ENCODE results near the gene MEGF10. TPM values are rescaled to one million over a fixed set of nuclear protein-coding genes. Genes with fewer than 3 reads are reported as not detected.

Gene MEGF10
- total RNA-seq, 1 experiment from 2014 or later = not detected

GRCh38 chr5:127373858-127374491 lies 83.4 kb downstream of the MEGF10 start:
- H3K4me1 Mint-ChIP-seq (ENCODE audit: low read depth, unreplicated experiment) = no peaks in the 10 kb centered on the region
- Histone ChIP-seq H3K36me3 (ENCODE audit: control insufficient read depth, insufficient read depth, low read length) (no peaks in the 10 kb centered on the region), H3K4me1 (no peaks in the 10 kb centered on the region), H3K9me3 (no peaks in the 10 kb centered on the region), H3K27me3 (replicated peaks; ENCODE audit: control insufficient read depth, insufficient read depth, low read length) (no peaks in the 10 kb centered on the region), H3K4me3 (ENCODE audit: low read depth, low read length) (no peak overlapping the region)
- H3K27me3 Mint-ChIP-seq (ENCODE audit: insufficient read depth, unreplicated experiment) = peaks cover 3% of the 10 kb centered on the region
- ChIA-PET CTCF (no interaction called here), POLR2A (no interaction called here)
- no peak overlapping the region for H3K4me3 Mint-ChIP-seq (ENCODE audit: unreplicated experiment)
- H3K36me3 Mint-ChIP-seq (ENCODE audit: insufficient read depth, unreplicated experiment) = no peaks in the 10 kb centered on the region
- intact Hi-C loops (cut with micrococcal nuclease; ENCODE audit: unreplicated experiment) = no loop called here
- no peaks in the 10 kb centered on the region for H3K9me3 Mint-ChIP-seq (ENCODE audit: unreplicated experiment)
- no peak overlapping the region for H3K27ac Mint-ChIP-seq (ENCODE audit: unreplicated experiment)
- no peak for DNase-seq
- no TSS peak for BruUV-seq (replicated peaks)
- peak in 1 of 2 experiments; percentile 18 for TF ChIP-seq CTCF (IDR thresholded peaks at IDR 0.05; ENCODE audit: insufficient read depth in 1 of 2, low read depth in 1 of 2, low read length in 1 of 2, severe bottlenecking in 1 of 2, unreplicated experiment in 1 of 2)

- intact Hi-C loops (cut with micrococcal nuclease; ENCODE audit: unreplicated experiment) = no loop called here
- H3K27me3 Mint-ChIP-seq (ENCODE audit: insufficient read depth, unreplicated experiment) = peaks cover 7% of the 10 kb centered on the region
- no peaks in the 10 kb centered on the region for H3K4me1 Mint-ChIP-seq (ENCODE audit: low read depth, unreplicated experiment)
- no peak for DNase-seq
- CTCF ChIA-PET = no interaction called here
- H3K4me3 Mint-ChIP-seq (ENCODE audit: unreplicated experiment) = no peak overlapping the region
- H3K27ac Mint-ChIP-seq (ENCODE audit: unreplicated experiment) = no peak overlapping the region
- Histone ChIP-seq H3K9me3 (no peaks in the 10 kb centered on the region), H3K27me3 (replicated peaks; ENCODE audit: control insufficient read depth, insufficient read depth, low read length) (no peaks in the 10 kb centered on the region), H3K4me3 (ENCODE audit: low read depth, low read length) (no peak overlapping the region), H3K4me1 (no peaks in the 10 kb centered on the region), H3K36me3 (ENCODE audit: control insufficient read depth, insufficient read depth, low read length) (no peaks in the 10 kb centered on the region)
- no peaks in the 10 kb centered on the region for H3K9me3 Mint-ChIP-seq (ENCODE audit: unreplicated experiment)
- BruUV-seq (replicated peaks) = no TSS peak
- POLR2A ChIA-PET = no interaction called here
- TF ChIP-seq CTCF (IDR thresholded peaks at IDR 0.05; ENCODE audit: insufficient read depth in 1 of 2, low read depth in 1 of 2, low read length in 1 of 2, severe bottlenecking in 1 of 2, unreplicated experiment in 1 of 2) = no peak
- H3K36me3 Mint-ChIP-seq (ENCODE audit: insufficient read depth, unreplicated experiment) = no peaks in the 10 kb centered on the region
Measured at GRCh38 chr5:127375124-127375523, 84.5 kb downstream of the MEGF10 start.

- ChIA-PET CTCF (no interaction called here), POLR2A (no interaction called here)
- Histone ChIP-seq H3K9me3 (no peaks in the 10 kb centered on the region), H3K27me3 (replicated peaks; ENCODE audit: control insufficient read depth, insufficient read depth, low read length) (no peaks in the 10 kb centered on the region), H3K4me1 (no peaks in the 10 kb centered on the region), H3K4me3 (ENCODE audit: low read depth, low read length) (no peak overlapping the region), H3K36me3 (ENCODE audit: control insufficient read depth, insufficient read depth, low read length) (no peaks in the 10 kb centered on the region)
- H3K4me1 Mint-ChIP-seq (ENCODE audit: low read depth, unreplicated experiment) = no peaks in the 10 kb centered on the region
- H3K9me3 Mint-ChIP-seq (ENCODE audit: unreplicated experiment) = no peaks in the 10 kb centered on the region
- TF ChIP-seq CTCF (IDR thresholded peaks at IDR 0.05; ENCODE audit: insufficient read depth in 1 of 2, low read depth in 1 of 2, low read length in 1 of 2, severe bottlenecking in 1 of 2, unreplicated experiment in 1 of 2) = no peak
- H3K36me3 Mint-ChIP-seq (ENCODE audit: insufficient read depth, unreplicated experiment) = no peaks in the 10 kb centered on the region
- DNase-seq = no peak
- H3K27ac Mint-ChIP-seq (ENCODE audit: unreplicated experiment) = no peak overlapping the region
- no peak overlapping the region for H3K4me3 Mint-ChIP-seq (ENCODE audit: unreplicated experiment)
- peaks cover 7% of the 10 kb centered on the region for H3K27me3 Mint-ChIP-seq (ENCODE audit: insufficient read depth, unreplicated experiment)
- BruUV-seq (replicated peaks) = no TSS peak
- intact Hi-C loops (cut with micrococcal nuclease; ENCODE audit: unreplicated experiment) = no loop called here
Measured at GRCh38 chr5:127375544-127376091, 85.0 kb downstream of the MEGF10 start.

Data from Caco-2 (cell line).